Rectal smooth muscle tissue (tissue), 1 donor: Measurements from ENCODE around the gene DARS1.

Source experiments
- H3K27ac ChIP-seq: one replicate; pipeline ENCODE4 v1.7.0; 2013; ENCODE audit warnings: low read depth, low read length, inconsistent platforms
- H3K27me3 ChIP-seq: one replicate; pipeline ENCODE4 v1.7.0; 2013; ENCODE audit warnings: low read length; ENCODE audit not compliant: control insufficient read depth, insufficient read depth
- H3K36me3 ChIP-seq: one replicate; pipeline ENCODE4 v1.7.0; 2013; ENCODE audit warnings: low read length; ENCODE audit not compliant: control insufficient read depth, insufficient read depth
- H3K4me1 ChIP-seq: one replicate; pipeline ENCODE4 v1.7.0; 2013; ENCODE audit warnings: low read length; ENCODE audit not compliant: control insufficient read depth, insufficient read depth
- H3K4me3 ChIP-seq: one replicate; pipeline ENCODE4 v1.7.0; 2013; ENCODE audit warnings: low read length
- H3K9ac ChIP-seq: one replicate; pipeline ENCODE4 v1.7.0; 2013; ENCODE audit warnings: low read length

Gene DARS1

GRCh38 chr2:136023416-136023815 is 38.0 kb upstream of the DARS1 start:
- Histone ChIP-seq H3K9ac (no peak overlapping the region), H3K36me3 (no peaks in the 10 kb centered on the region), H3K27ac (no peak overlapping the region), H3K4me3 (no peak overlapping the region), H3K4me1 (no peaks in the 10 kb centered on the region), H3K27me3 (no peaks in the 10 kb centered on the region)

GRCh38 chr2:136022396-136023146 is 37.1 kb upstream of the DARS1 start:
- no peak overlapping the region for H3K27ac ChIP-seq
- H3K9ac ChIP-seq = no peak overlapping the region
- no peaks in the 10 kb centered on the region for H3K36me3 ChIP-seq
- H3K27me3 ChIP-seq = no peaks in the 10 kb centered on the region
- no peaks in the 10 kb centered on the region for H3K4me1 ChIP-seq
- no peak overlapping the region for H3K4me3 ChIP-seq

GRCh38 chr2:136021976-136022375 is 36.5 kb upstream of the DARS1 start:
- H3K4me3 ChIP-seq = no peak overlapping the region
- H3K27me3 ChIP-seq = no peaks in the 10 kb centered on the region
- H3K9ac ChIP-seq = no peak overlapping the region
- H3K27ac ChIP-seq = no peak overlapping the region
- H3K4me1 ChIP-seq = no peaks in the 10 kb centered on the region
- no peaks in the 10 kb centered on the region for H3K36me3 ChIP-seq

GRCh38 chr2:136021406-136021805 is 36.0 kb upstream of the DARS1 start:
- no peak overlapping the region for H3K4me3 ChIP-seq
- no peaks in the 10 kb centered on the region for H3K27me3 ChIP-seq
- no peak overlapping the region for H3K9ac ChIP-seq
- no peaks in the 10 kb centered on the region for H3K36me3 ChIP-seq
- no peaks in the 10 kb centered on the region for H3K4me1 ChIP-seq
- H3K27ac ChIP-seq = no peak overlapping the region

- H3K36me3 ChIP-seq = no peaks in the 10 kb centered on the region
- H3K27me3 ChIP-seq = no peaks in the 10 kb centered on the region
- no peak overlapping the region for H3K4me3 ChIP-seq
- H3K27ac ChIP-seq = no peak overlapping the region
- no peaks in the 10 kb centered on the region for H3K4me1 ChIP-seq
- H3K9ac ChIP-seq = no peak overlapping the region
These were observed 35.4 kb upstream of the DARS1 start for GRCh38 chr2:136020831-136021230.

GRCh38 chr2:136019825-136020224 is 34.4 kb upstream of the DARS1 start:
- H3K4me1 ChIP-seq = no peaks in the 10 kb centered on the region
- no peaks in the 10 kb centered on the region for H3K36me3 ChIP-seq
- H3K27ac ChIP-seq = peak overlapping the region; percentile 59
- H3K4me3 ChIP-seq = no peak overlapping the region
- H3K9ac ChIP-seq = no peak overlapping the region
- H3K27me3 ChIP-seq = no peaks in the 10 kb centered on the region

- Histone ChIP-seq H3K27ac (no peak overlapping the region), H3K27me3 (no peaks in the 10 kb centered on the region), H3K36me3 (no peaks in the 10 kb centered on the region), H3K4me1 (no peaks in the 10 kb centered on the region), H3K9ac (no peak overlapping the region), H3K4me3 (no peak overlapping the region)
These were observed 33.9 kb upstream of the DARS1 start for GRCh38 chr2:136019306-136019705.

GRCh38 chr2:136017786-136018185 is 32.4 kb upstream of the DARS1 start:
- H3K4me1 ChIP-seq = no peaks in the 10 kb centered on the region
- no peak overlapping the region for H3K9ac ChIP-seq
- no peak overlapping the region for H3K27ac ChIP-seq
- no peak overlapping the region for H3K4me3 ChIP-seq
- no peaks in the 10 kb centered on the region for H3K36me3 ChIP-seq
- no peaks in the 10 kb centered on the region for H3K27me3 ChIP-seq

GRCh38 chr2:136016836-136017235 is 31.4 kb upstream of the DARS1 start:
- Histone ChIP-seq H3K4me3 (no peak overlapping the region), H3K4me1 (no peaks in the 10 kb centered on the region), H3K9ac (no peak overlapping the region), H3K27ac (no peak overlapping the region), H3K36me3 (no peaks in the 10 kb centered on the region), H3K27me3 (no peaks in the 10 kb centered on the region)

- Histone ChIP-seq H3K27me3 (no peaks in the 10 kb centered on the region), H3K4me3 (no peak overlapping the region), H3K27ac (no peak overlapping the region), H3K9ac (no peak overlapping the region), H3K4me1 (no peaks in the 10 kb centered on the region), H3K36me3 (no peaks in the 10 kb centered on the region)
These were observed 31.0 kb upstream of the DARS1 start for GRCh38 chr2:136016427-136016826.

GRCh38 chr2:136015699-136016098 is 30.3 kb upstream of the DARS1 start:
- Histone ChIP-seq H3K27me3 (no peaks in the 10 kb centered on the region), H3K27ac (no peak overlapping the region), H3K4me3 (no peak overlapping the region), H3K36me3 (no peaks in the 10 kb centered on the region), H3K9ac (no peak overlapping the region), H3K4me1 (no peaks in the 10 kb centered on the region)

- Histone ChIP-seq H3K4me1 (no peaks in the 10 kb centered on the region), H3K27ac (peak overlapping the region; percentile 10), H3K9ac (no peak overlapping the region), H3K4me3 (no peak overlapping the region), H3K27me3 (no peaks in the 10 kb centered on the region), H3K36me3 (no peaks in the 10 kb centered on the region)
These were observed 29.0 kb upstream of the DARS1 start for GRCh38 chr2:136014411-136014810.

- peak overlapping the region; percentile 10 for H3K27ac ChIP-seq
- no peak overlapping the region for H3K9ac ChIP-seq
These were observed 28.5 kb upstream of the DARS1 start for GRCh38 chr2:136013955-136014354.

More at GRCh38 chr2:136013955-136014354, 28.5 kb upstream of the DARS1 start:
- Histone ChIP-seq H3K36me3 (no peaks in the 10 kb centered on the region), H3K4me3 (no peak overlapping the region), H3K4me1 (no peaks in the 10 kb centered on the region), H3K27me3 (no peaks in the 10 kb centered on the region)
